Activated T-cell treated with anti-CD3 and anti-CD28 coated beads for 48 hours (primary cell): ENCODE data around the gene RAB8B.

Experiments used
- DNase-seq: peaks from one replicate; pipeline ENCODE4 v3.0.0-alpha.2; 2020; ENCODE audit warnings: low read depth

Gene RAB8B

GRCh38 chr15:63313825-63314224, 124.4 kb downstream of the RAB8B start:
- no peak for DNase-seq

GRCh38 chr15:63314409-63314808, 125.0 kb downstream of the RAB8B start:
- no peak for DNase-seq
